GM19025 (cell line): ENCODE data around the gene TMEM161B.
A peak's percentile ranks its signal among the peaks of the same experiment; 100 is the strongest.
"Not testable (repeated sequence)": the region's sequence is repeated elsewhere in the genome, so short reads cannot be mapped to it uniquely, and the experiment has no call there.

Source experiments
- ATAC-seq: cut with Tn5 transposase; IDR thresholded peaks from one replicate; pipeline ENCODE4 v1.9.1; 2021; ENCODE audit warnings: mild to moderate bottlenecking, low read depth, moderate library complexity; ENCODE audit not compliant: unreplicated experiment

The TMEM161B gene

DNA sequence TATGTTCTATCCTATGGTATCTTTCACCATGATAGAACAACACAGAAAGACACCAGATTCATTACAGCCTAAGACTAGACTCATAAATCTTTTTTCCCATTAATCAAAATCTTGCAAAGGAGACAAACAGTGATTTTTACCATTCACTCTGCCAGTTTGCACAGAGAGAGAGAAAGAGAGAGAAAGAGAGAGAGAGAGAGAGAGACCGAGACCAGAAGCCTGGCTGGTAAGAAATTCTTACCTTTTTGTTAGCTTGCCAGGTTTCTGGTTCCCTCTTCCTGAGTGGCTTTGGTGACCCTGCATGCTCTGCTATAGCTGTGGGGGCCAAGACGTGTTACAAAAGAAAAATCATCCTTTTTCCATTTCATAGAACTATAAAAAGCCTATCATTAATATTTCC, 18.6 kb downstream of the TMEM161B start:
- no peak for ATAC-seq

DNA sequence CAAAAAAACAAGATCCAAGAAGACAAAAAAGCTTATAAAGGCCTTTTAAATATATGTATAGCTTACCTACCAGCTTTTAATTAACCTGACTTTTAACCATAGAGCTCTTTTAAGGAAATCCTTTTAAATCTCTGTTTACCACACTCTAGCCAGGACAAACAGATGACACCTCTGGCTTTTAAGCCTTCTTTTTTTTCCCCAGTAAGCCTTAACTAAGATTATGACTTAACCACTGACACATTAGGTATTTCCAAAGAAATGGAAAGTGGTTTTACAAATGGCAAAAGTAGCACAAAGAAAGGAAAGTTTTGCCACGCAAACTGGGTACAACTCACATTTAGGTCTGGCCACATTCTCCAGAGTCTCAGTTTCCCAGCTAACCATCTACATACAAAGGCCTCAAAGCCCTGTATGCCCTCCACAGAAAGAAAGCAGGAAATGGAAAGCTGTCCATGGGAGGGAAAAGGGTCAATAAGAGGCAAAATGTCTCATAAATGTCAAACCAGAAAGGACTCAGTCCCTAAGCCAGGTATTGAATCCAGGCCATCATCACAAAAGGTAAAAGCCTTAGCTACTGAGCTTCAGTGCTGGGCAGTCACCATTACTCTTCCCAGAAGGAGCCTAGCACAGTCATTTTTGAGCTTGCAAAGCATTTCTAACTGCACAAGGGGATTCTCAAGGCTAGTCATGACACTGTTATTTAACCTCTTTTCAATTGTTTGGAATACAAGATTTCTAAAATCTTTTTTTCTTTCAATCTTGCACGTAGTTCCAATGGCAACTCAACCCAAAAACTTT, 19.7 kb downstream of the TMEM161B start:
- no peak for ATAC-seq

DNA sequence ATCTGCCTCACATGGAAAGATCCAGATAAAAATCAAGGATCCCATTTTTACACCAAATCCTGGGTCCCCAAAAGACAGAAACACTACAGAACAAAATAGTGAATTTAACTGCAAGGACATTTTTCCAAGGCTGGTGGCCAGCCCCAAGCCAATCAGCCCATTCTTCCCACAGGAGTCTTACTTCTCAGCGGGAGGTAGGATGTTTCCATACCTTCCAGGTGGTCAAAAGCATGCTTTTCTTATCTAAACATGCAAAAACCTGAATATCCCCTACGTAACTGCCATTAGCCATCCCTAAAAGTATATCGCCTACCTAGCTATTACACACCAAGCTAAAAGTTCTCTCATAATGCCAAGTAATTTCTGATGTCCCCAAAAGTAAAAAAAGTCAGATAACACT, 20.6 kb downstream of the TMEM161B start:
- no peak for ATAC-seq

DNA sequence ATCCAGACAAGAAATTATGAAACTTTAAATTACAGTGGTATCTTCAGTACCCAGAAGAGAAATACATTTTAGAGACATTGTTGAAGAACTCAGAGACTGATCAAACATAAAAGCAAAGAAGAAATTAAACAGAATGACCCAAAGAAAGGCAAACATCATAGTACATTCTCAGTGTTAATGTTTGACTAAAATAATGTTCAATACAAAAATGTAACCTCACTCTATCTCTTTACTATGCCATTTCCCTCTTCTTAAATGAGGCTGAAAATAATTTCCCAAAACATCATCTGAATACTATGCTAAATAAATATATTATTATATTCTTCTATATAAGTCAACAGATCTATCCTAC, 22.8 kb downstream of the TMEM161B start:
- no peak for ATAC-seq

DNA sequence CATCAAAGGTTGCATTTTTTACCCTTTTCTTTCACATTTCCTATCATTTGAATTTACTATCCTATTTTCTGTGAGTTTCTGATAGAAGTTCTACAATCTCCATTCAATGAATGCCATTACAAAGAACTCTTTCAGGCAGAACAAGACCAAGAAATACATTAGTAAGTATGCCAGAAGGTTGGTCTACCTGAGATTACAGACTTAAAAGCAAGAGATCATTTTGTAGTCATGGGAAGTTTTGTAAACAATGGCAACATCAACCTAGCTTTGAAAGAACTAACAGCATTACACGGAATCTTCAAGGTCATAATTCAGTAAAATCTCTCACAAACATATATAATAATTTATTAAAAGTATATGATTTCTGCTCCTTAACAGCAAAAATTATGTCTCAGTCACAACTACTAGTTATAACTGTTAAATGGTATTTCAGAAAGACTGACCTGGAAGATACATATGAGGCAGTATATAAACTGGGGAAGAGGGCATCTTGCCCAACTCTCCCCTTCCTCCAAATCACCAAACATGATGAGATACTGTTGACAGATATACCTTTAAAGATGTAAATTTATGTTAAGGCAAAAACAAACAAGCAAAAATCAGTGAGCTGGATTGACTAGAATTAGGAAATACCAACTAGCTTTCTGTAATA, 23.3 kb downstream of the TMEM161B start:
- ATAC-seq: no peak

DNA sequence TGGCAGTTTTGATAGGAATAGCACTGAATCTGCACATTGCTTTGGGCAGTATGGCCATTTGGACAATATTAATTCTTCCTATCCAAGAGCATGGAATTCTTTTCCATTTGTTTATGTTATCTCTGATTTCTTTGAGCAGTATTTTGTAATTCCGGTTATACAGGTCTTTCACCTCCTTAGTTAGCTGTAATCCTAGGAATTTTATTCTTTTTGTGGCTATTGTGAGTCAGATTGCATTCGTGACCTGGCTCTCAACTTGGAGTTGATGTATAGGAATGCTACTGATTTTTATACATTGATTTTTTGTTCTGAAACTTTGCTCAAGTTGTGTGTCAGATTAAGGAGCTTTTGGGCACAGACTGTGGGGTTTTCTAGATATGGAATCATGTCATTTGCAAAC, 24.0 kb downstream of the TMEM161B start:
- no peak for ATAC-seq

DNA sequence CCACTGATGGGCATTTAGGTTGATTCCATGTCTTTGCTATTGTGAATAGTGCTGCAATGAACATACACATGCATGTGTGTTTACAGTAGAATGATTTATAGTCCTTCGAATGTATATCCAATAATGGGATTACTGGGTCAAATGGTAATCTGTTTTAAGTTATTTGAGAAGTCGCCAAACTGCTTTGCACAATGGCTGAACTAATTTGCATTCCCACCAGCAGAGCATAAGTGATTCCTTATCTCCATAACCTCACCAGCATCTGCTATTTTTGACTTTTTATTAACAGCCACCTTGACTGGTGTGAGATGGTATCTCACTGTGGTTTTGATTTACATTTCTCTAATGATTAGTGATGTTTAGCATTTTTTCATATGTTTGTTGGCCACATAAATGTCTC, 25.2 kb downstream of the TMEM161B start:
- ATAC-seq: not testable (repeated sequence)

DNA sequence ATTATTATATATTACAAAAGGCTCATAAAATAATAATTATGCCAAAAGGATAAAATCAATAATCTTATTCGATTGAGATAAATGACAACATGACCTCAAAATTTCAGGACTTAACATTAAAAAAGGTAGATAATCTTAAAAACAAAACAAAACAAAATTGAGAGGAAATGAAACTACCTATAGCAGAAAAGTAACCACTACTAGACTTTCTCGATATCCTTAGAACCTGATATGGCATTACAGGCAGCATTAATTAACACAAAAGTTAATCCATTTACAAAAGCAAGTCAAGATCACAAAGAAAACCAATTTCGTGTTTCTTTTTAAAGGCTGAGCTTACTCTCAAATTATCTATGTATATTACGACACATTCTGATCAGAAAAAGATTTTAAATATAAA, 29.9 kb downstream of the TMEM161B start:
- no peak for ATAC-seq

DNA sequence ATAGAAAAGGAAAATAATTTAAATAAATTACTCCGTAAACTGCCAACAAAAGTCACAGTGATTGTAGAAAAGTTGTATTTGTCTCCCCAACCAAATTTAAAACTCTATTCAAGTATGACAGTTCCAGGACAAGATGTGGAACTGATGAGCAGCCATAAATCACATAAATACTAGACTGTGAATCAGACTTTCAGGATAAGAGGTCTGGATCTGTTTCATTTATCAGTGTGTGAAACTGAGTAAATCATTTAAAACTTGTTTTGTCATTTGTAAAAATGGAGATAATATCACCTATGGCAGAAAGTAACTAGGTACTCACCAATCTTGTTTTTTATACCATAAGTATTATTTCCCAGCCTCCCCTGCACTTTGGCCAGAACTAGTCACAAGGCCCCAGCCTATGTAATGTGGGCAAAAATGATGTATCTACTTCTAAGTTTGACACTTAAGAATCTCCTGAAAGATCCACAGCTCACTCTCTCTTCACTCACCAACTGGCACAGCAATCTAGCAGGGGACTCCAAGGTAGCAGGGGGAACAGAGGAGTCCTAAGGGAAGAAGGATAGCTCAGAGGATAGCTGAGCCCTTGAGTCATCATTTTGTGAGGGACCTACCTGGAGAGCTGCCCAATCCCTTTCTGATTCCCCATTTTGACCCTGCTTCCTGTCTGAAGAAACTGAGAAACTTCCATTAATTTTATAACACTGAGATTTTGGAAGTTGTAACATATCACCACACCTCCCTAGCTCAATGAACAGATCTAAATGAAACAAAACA, 31.6 kb downstream of the TMEM161B start:
- ATAC-seq: no peak

DNA sequence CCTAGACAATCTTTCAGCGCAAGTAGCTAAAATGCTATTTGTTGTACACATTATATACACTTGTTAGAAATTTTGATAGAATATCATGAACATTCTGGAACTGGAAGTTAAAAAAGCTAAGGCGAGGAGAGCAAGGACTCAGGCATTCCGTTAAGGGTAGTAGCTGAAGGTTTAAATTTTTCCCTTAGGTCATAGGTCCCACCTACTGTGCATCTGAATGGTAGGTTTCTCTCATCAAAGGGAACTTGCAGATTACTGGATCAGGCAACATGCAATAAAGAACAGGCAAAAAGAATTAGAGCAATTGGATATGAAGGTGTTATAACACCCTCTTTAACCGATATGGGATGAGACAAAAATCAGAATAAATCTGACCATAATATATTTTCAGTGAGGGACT, 32.8 kb downstream of the TMEM161B start:
- ATAC-seq: no peak

DNA sequence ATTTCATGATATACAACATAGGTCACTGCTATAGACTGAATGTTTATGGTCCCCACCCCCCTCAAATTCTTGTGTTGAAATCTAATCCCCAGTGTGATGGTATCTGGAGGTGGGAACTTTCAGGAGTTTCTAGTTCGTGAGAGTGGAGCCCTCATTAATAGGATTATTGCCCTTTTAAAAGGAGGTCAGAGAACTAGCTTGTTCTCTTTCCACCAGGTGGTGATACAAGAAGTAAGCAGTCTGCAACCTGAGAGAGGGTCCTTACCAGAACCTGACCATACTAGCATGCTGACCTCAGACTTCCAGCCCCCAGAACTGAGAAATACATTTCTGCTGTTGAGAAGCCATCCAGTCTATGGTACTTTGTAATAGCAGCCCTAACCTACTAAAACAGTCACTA, 33.3 kb downstream of the TMEM161B start:
- ATAC-seq: no peak

DNA sequence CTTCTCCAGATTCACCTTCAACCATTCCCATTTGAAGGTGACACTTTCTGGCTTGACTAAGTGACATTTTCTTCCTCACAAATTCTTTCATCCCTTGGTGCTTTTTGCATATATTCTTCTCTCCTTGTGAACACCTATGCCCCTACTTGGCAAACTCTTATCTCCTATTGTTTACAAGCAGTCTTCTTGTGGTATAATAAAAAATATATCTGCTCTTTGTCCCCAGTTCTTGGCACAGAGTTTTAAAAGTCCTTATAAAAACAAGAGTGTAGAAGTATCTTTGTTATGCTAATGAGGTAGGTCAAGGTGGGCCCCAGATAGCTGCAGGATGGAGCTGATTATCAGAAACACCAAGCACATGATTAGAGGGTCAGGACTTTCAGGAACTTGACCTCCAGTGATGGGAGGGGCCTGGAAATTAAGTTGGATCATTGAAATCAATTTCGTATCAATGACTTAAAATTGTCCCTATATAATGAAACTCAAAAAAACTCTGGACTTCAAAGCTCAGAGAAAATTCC, 38.0 kb downstream of the TMEM161B start:
- ATAC-seq: no peak

DNA sequence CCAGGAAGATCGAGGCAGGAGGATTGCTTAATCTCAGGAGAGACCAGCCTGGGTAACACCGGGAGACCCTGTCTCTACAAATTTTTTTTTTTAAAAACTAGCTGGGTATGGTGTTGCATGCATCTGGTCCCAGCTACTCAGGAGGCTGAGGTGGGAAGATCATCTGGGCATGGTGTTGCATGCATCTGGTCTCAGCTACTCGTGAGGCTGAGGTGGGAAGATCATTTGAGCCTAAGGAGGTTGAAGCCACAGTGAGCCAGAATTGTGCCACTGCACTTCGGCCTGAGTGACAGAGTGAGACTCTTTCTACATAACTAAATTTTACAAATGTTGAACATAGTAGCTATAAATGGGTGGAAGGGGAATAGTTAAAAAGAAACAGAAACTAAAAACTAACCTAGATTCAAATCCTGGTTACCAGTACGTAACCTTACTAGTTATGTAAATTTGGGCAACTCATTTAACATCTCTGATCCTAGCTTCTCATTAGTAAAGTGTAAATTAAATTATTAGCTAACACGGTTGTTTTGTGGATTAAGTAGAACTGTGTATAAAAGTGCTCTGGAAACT, 41.7 kb downstream of the TMEM161B start:
- ATAC-seq: peak; percentile 79

DNA sequence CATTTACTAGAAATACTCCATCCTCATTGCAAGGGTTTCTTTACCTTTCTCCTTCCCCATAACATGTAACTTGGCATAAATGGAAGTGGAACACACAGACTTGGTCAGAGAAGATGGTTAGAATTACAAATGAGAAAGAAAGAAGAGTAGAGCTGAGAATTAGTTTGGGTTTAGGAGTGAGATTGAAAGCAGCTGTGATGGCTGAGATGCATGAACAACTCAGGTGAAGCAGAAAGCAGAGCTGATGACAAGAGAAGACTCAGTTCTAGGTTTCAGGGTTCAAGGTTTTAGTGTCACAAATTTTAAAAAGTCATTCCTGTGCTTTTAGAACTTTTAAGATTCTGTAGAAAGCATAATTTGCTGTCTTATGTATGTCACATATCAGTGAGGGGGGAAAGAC, 54.0 kb downstream of the TMEM161B start:
- ATAC-seq: no peak

DNA sequence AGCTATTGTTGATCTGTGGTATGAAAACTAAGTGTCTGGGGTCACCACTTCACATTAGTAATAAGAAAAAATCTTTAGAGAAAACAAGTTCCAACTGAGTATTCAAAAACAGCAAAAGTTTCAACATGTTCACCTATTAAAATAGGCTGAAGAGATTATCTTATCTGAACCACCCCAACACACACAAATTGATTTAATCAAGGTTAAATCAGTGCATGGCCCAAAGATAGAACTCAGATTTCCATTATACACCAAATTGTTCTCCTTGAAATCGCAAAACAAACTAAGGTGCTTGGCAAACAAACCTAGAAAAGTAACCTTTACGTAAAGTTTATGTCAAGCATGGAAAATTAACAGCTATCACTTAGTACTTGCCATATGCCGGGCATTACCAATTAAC, 61.1 kb downstream of the TMEM161B start:
- no peak for ATAC-seq

DNA sequence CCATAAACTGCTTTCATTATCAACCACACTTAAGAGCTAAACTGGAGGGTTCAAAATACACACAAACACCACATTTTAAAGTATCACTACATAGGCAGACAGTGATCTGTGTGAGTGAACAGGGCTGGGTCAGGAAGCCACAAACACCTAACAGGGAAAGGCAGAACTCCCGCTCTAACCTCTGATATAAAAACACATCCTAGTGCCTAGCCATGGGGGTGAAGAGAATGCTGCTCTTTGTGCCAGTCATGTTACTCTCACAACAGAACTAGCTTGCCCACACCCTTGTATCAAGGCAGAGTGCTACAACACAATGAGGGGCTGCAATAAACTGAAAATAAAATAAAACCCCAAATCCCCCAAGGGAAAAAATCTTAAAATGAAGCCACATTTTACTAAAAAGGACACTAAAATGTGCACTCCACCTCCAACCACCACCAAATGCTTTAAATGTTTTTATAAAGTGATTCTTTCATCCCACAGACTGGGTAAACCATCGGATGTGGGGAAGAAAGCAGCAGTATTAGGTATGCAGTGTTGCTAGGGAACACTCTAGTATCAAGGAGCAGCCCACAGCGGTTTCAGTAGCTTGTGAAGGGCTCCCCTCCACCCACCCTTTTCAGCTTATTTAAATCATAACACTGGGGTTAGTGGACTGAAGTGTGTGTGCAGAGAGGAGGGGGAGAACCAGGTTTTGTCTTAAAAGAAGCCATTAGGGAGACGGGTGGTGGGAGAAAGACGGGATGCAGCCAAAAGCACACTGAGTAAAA, 64.5 kb downstream of the TMEM161B start:
- no peak for ATAC-seq

DNA sequence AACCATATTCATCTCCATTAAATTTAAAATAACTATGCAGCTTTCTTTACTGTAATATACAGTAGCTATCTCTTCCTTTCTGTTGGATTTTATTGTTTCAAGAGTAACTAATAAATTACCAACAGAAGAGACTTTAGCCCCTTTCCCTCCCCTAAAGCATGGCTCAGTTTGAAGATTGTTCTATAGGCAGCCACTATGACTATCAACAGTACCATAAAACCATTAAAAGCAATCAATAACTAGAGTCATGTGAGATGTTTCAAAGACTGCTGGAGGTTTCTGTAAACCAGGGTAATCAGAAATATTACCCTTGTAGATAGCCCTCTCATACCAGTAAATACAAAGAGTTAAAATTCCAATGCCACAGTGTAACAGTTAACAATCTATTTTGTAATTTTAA, 73.0 kb downstream of the TMEM161B start:
- ATAC-seq: no peak

DNA sequence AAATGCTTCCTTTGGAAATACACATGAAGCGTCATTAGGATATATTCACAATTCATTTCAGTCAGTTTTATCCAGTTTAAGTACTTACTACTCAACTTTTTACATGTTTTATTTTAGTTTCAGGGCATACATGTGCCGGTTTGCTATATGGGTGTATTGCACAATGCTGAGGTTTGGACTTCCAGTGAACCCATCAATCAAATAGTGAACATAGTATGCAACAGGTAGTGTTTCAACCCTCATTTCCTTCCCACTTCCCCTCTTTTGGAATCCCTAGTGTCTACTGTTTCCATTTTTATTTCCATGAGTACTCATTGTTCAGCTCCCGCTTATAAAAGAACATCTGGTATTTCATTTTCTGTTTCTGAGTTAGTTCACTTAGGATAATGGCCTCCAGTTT, 74.7 kb downstream of the TMEM161B start:
- no peak for ATAC-seq

DNA sequence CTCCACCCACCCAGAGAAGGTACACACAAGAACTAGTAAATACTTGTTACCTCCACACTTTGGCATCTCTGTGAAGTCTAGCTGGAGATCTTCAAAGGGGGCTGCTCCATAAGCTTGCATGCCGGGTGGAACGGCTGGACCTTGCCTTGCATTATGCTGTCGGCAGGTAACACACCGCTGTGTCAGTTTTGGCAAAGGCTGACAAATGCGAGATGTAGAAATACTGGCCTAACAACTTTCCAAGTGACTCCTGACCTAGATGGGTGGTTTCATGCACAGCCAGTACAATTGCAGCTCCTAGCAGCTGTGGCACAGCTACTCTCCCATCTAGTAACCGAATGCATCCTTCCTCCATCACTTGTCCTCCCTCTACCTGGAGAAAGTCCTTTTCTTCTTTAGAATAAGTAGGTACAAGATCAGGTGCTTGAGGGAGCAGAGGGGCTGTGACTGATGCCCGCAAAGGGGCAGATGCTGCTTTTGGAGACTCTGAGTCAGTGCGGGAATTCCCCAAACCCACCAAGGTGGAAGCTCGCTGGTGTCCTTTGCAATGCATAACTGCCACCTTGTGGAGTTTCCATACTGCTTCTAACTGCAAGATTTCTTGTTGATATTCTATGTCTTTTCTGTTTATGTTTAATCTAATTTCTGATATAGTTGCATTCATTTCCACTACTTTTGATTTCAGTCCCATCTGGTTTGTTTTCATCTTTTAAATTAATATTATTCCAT, 78.4 kb downstream of the TMEM161B start:
- no peak for ATAC-seq

DNA sequence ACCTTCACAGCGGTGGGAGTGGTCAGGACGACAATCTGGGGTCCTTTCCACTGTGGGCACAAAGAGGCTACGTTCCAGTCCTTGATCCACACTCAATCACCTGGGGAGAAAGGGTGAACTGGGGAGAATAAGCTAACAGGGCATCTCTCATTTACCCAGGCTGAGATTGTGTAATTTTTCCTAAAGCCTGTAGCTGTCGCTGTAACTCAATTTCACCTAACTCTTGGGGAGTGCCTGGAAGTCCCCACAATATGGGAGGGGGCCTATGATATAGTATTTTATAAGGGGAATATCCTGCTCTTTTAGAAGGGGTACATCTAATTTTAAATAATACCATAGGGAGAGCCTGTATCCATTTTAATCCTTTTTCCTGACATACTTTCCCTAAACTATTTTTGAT, 79.2 kb downstream of the TMEM161B start:
- not testable (repeated sequence) for ATAC-seq
